ENCODE results near the gene CELSR3.

The CELSR3 gene

DNA sequence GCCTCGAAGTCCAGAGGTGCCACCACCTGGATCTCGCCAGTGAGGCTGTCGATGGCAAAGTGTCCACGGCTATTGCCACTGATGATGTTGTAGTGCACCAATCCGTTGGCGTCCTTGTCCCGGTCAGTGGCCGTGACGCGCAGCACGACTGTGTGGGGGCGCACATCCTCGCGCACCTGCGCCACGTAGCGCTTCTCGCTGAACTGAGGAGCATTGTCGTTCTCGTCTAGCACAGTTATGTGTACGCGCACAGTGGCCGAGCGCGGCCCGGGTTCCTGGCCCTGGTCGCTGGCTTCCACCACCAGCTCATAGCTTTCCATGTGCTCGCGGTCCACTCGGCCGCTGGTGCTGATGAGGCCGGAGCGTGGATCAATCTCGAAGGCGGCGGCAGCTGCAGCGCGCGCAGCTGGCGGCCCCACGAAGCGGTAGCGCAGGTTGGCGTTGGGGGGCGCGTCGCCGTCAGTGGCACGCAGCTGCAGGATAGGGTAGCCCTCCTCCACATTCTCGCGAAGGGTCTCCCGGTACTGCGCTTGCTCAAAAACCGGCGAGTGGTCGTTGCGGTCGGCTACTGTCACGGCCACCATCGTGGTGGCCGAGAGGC, 1.8 kb downstream of the CELSR3 start:
- DNase-seq, result no peak

DNA sequence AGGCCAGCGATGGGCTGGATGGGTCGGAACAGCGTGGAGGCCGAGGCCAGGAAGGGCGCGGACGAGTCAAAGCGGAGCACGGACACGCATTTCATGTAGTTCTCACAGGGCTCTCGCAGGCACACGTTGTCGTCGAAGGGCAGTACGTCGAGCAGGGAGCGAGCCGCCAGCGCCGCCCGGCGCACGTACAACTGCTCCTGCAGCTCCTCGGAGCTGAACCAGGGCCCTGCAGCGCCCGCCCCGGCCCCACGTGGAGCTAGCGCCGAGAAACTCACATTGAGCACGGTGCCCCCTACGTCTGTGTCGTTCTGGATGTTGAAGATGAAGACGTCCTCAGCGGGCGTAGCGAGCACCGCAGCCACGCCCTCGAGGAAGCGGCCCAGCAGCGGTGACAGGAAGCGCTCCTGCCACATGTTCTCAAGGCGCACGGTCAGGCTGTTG, 5.8 kb downstream of the CELSR3 start:
- DNase-seq, result peak; percentile 51

GRCh38 chr3:48656061-48656840, 6.4 kb downstream of the CELSR3 start:
- DNase-seq, result peak; percentile 88

GRCh38 chr3:48655606-48656005, 7.1 kb downstream of the CELSR3 start:
- peak; percentile 65 for DNase-seq

DNA sequence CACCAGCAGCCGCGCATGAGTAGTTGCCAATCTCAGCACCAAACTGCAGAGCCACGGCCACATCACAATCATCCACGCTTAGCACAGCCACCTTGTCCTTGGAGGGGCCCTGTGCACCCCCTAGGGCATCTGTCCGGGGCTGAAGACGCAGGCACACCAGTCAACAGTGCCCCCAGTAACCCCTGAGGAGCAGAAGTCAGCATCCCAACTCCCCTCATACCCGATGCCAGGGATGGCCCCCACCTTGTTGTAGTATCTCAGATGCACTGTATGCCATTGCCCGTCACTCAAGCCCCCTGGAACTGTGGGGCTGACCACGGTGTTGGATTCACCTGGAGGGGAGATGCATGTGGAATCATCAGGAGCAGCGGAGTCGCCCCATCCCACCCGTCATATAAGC, 7.6 kb downstream of the CELSR3 start:
- no peak for DNase-seq

DNA sequence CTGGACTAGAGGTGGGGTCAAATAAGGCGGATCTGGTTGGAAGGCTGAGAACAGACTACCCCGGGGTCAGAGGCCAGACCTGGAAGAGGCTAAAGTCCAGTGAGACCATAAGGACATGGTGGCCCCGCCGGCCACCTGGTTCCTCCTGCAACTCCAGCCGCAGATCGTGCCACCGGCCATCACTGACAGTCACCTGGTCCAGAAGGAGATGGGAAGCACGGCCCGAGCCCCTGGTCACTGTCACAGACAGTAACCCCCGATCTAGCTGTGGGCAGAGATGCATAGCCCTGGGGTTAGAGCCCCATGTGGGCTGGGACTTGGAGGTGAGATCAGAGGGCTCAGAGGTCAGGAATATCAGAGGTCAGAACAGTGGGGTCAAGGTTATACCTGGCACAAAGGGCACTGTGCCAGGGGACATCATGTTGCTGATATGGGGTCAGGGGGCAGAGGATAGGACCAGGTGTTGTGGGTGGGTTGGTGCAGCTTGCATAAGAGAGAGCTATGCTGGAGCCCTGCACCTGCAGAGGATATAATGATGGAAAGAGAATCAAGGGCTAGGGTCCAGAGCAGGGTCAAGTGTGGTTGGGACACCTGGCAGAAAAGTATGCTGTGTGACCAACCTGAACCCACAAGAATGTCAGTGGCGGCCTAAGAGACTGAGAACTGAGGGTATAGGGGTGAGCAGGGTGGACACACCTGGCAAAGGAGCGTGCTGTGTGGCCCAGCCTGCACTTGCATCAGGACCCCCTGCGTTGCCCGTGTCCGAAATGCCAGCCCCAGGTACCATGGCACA, 9.6 kb downstream of the CELSR3 start:
- no peak for DNase-seq

DNA sequence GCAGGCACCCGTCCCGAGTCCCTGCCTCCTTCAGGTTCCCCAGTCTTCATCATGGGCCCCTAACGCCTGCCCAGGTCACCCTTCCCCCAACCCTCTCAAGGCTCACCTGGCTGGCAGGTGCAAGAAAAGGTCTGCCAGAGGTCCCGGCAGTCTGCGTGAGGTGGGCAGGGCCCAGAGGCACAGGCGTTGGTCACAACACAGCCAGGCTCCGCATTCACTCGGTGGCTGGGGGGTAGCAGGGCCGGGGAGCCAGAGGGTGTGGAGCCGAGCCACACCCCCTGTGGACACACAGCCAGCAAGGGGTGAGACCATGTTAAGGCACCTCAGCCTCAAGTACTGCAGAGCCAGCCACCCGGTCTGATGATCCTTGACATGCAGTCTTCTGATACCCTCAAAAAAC, 10.9 kb downstream of the CELSR3 start:
- DNase-seq, result no peak

DNA sequence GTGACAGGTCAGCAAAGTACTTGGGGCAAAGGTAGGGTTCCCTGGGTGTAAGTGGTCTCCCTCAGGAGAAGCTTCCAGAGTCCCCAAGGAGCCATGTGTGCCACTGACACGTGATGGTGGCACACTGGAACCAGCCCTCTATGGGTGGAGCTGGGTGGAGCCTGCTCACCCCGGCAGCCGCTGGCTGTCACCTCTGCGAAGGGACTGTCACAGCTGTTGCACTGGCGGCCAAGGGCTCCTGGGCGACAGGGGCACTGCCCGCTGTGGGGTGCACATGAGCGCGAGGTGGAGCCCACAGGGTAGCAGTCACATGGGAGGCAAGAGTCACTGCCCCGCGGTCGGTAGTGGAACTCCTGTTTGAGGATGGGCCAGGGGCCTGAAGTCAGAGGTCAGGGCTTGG, 12.0 kb downstream of the CELSR3 start:
- DNase-seq, result no peak

DNA sequence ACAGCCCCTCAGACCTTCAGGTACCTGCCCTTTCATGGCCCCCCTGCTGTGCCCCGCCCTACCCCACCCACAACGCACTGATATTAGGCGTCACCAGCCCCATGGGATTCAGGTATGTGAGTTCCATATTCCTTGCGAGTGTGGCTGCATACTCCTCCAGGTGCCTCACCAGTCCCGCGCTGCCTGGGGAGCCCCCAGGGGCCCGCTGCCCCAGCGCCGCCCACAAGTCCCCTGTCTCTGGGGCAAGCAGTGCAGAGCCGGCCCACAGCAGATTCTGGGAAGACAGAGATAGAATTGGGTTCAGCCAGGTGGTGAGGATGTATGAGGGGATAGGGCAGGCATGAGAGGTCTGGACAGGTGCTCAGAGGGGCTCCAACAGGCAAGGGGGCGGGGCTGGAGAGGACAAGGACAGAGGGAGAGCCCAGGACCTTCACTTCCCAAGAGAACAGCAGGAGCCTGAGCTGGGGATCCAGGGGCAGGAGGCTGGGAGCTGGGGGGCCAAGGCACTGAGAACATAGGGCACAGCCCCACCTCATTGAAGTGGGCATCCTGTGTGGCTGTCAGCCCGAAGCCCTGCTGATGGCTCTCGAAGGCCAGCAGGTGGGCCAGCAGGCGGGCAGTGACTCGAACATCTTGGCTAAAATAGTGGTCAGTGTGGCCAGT, 14.4 kb downstream of the CELSR3 start:
- DNase-seq, result no peak

GRCh38 chr3:48647714-48648113, 15.0 kb downstream of the CELSR3 start:
- DNase-seq, result no peak

DNA sequence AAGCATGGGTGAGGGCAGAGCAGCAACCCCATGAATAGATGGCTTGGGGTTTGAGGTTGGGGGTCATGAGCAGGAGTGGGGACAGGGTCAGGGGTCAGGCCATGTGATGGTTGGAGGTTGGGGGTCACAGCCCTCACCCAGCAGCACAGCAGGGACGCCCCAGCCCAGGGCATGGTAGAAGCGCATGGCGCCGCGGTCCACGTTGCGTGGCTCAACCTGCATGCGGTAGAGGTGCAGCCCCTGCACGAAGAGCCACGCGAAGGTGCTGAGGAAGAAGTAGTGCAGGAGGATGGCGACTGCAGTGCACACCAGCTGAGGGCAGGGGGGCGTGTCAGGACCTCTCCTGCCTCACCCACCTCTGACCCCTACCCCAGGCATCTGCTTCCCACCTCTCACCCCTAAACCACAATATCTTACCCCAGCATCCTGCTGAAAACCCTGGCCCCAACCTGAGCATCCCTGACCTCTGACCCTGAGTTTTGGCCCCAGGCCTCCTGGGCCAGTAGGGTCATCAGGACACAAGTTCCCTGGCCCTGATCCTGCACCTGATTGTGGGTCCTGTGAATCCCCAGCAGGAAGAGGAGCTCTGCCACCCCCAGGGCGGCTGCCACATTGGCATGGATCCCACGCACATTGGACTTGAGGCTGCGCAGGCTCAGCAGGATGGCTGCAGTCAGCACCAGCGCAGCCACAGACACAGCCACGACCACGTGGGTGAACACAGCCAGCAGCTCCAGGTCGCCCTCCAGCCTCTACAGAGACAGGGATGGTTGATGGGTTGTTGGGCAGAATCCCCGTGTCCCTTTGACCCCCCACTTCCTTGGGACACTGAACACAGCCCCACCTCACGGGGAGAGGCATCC, 17.6 kb downstream of the CELSR3 start:
- no peak for DNase-seq

GRCh38 chr3:48642605-48643004, 20.1 kb downstream of the CELSR3 start:
- no peak for DNase-seq

- no peak for DNase-seq
Measured at GRCh38 chr3:48641396-48641795, 21.3 kb downstream of the CELSR3 start.

- DNase-seq, result no peak
Measured at GRCh38 chr3:48639944-48640606, 22.6 kb downstream of the CELSR3 start.

DNA sequence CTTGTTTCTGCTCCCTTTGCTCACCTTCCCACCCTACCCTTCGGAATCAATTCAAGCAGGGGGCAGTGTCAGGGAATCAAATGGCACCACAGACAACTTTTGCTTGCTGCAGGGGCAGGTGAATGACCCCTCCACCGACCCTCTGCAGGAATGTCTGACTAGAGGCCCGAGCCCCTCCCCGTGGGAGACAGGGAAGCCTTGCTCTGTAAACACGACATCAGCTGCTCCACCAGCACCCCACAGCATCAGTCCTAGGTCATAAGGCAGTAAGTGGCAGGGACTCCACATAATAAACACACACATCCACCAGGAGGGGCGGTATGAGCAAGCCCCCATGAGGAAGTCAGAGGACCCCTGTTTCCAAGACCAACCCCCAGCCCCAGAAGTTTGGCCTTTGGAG, 25.4 kb downstream of the CELSR3 start:
- no peak for DNase-seq

DNA sequence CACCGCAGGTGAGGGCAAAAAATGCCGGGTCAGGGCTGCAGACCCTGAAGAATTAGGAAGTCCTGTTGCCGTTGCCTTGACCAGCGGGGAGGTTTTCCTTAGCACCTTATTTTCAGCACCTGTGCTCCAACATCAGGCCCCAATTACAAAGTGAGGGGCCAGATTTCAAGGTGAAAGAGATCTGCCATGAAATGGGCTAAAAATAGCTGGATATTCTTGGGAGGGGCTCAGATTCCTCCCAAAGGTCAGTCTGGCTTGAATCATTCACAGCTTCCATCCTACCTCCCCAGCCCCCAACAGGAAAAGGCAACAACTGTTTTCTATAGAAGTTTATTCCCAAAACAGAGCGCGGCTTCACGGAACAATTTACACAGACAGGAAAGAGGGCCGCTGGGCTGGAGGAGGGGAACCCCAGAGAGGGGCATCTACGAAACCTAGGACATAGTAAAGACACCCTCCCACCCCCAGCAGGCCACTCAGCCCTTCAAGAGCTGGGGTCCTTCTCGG, 26.5 kb downstream of the CELSR3 start:
- no peak for DNase-seq

DNA sequence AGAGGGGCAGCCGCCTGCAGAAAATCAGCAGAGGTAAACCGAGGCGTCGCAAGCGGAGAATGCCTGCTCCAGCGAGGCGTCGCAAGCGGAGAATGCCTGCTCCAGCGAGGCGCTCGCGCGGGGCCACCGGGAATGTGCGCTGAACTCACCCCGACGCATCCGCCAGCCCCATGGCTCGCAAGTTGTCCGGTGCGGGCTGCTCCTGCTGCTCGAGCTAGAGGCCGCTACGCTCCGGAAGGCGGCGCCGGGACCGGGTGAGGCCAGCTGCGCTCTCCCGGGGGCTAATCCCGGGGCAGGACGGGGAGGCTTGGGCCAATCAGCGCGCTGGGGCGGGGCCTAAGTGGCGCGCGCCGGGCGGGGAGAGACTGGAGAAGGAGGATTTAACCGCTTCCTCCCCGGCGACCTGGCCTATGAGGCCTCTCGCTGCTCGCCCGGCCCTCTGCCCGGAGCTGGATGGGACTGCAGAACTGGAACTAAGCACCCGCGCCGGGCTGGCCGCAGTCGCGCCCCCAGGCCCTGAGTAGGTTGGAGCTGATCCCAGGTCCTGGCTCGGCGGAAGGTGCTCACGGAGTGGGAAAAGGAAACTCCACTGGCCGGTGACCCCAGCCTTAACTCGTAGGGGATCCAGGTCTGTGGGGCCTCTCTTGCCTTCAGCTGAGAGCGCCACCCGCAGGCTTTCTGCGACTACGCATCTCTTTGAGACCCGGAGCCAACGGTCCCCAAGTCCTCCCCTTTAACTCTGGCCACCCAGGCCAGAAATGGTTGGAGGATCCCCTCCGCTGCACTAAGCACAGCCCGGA, 27.3 kb downstream of the CELSR3 start, which contains the start of gene SLC26A6:
Gene SLC26A6, minus strand, starts transcription at position 240 of the 800 bp plus-strand sequence. Its CDS starts 68 bp downstream, at position 172.
- peak; percentile 93 for DNase-seq

- peak; percentile 29 for DNase-seq
Measured at GRCh38 chr3:48634661-48635221, 27.9 kb downstream of the CELSR3 start.

DNA sequence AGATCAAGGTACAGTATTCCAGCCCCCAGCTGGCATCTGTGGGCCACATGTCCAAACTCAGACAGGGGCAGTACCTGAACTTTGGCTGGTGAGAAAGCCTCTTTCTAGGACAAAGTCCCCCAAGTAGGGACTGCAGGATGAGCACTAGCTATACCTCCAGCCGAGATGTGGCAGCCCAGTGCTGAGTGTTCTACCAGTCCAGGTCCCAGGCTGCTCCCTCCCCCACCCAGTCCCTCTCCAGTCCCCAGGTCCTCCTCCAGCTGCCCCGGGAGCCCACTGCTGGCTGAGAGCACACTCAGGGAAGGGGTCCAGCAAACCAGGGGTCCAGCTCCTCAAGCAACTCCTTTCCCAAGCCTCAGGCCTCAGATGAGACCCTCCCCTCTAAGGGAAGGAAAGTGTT, 28.9 kb downstream of the CELSR3 start:
- no peak for DNase-seq

- no peak for DNase-seq
Measured at GRCh38 chr3:48633256-48633655, 29.4 kb downstream of the CELSR3 start.
